Lower lobe of right lung (tissue), 2 donors: ENCODE measurements around the gene EXOC3. TPM values are rescaled to one million over a fixed set of nuclear protein-coding genes. Genes with fewer than 3 reads are reported as not detected.
"Not testable (repeated sequence)": the region's sequence is repeated elsewhere in the genome, so short reads cannot be mapped to it uniquely, and the experiment has no call there.

Experiments used
- ATAC-seq, 2 donors: fragments of 200-7000 bp; cut with Tn5 transposase; one replicate each; pipeline ENCODE4 v1.9.1; 2020 to 2022; ENCODE audit warnings: mild to moderate bottlenecking in 2 of 2, moderate library complexity in 2 of 2
- DNase-seq: peaks from one replicate; pipeline ENCODE4 v3.0.0-alpha.2; 2020
- H3K27ac ChIP-seq: fragments of 200-600 bp; one replicate; pipeline ENCODE4 v1.8.0; 2022
- H3K27me3 ChIP-seq: fragments of 200-600 bp; one replicate; pipeline ENCODE4 v1.8.0; 2022; ENCODE audit warnings: low read depth
- H3K36me3 ChIP-seq: fragments of 200-600 bp; one replicate; pipeline ENCODE4 v1.8.0; 2022; ENCODE audit warnings: mild to moderate bottlenecking
- H3K4me1 ChIP-seq: fragments of 200-600 bp; one replicate; pipeline ENCODE4 v1.8.0; 2022
- H3K4me3 ChIP-seq: fragments of 200-600 bp; one replicate; pipeline ENCODE4 v1.8.0; 2022; ENCODE audit warnings: mild to moderate bottlenecking
- H3K9me3 ChIP-seq: fragments of 200-600 bp; one replicate; pipeline ENCODE4 v1.8.0; 2022
- intact Hi-C: fragments of 100-400 bp; cut with DNase I; formaldehyde crosslinking; loops from one replicate; pipeline ENCODE4 v1.11.0; 2022
- total RNA-seq: library from RNA; stranded (reverse); fragmentation: NEBNext Ultra II Directional; extraction: Animal tissue kit (Norgen Biotek cat#: 25700); gene quantifications from one replicate; pipeline ENCODE4 v1.2.1, GENCODE V29; 2021
- TF ChIP-seq, protein P1 (sequence below): fragments of 200-600 bp; IDR thresholded peaks from one replicate; pipeline ENCODE4 v1.8.0; 2022; ENCODE audit warnings: antibody characterized with exemption, mild to moderate bottlenecking
- donor health status: DM: no; HTN: yes; CAD: no; lungs with severe emphysema.

EXOC3 gene
- total RNA-seq, 1 donor from 2014 or later, result 58.9 TPM

DNA sequence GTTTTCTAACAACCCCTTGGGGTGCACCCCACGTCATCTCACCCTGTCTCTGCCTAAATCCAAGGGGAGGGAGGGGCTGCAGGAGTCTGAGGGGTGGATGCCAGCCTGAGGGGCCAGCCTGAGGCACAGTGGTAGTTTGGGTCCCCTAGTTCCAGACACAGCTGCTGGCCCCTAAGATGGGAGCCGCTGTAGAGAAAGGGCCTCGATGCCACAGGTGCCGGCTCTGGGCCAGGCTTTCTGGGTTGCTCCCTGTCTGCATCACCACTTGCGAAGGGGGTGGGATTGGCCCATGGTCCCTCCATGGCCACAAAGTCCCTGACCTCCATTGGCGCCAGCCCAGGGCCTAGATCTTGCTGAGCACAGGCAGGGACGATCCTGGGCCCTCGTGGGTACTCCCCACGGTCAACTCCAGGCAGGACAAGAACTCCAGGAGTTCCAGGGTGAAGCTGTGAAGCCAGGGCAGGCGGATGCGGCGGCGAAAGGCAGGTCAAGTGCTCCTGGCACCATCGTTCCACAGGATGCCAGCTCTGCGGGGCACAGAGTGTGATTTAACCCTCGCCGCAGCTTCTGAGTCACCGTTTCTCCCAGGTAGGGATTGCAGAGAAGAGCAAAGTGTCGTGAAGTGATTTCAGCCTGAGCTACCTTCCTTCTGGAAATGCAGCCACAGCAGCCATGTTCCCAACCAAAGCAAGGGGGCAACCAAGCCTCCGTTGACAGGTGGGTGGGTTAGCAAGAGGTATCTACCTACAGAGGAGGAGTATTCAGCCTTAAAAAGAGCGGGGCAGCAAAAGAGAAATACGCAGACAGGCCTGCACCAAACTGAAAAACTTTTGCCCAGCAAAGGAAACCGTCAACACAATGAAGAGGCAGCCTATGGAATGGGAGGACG is 41.6 kb upstream of the EXOC3 start:
- Histone ChIP-seq H3K9me3 (no peaks in the 10 kb centered on the region), H3K27me3 (no peaks in the 10 kb centered on the region), H3K4me3 (no peak overlapping the region), H3K27ac (peak overlapping the region; percentile 85), H3K4me1 (peaks cover 23% of the 10 kb centered on the region), H3K36me3 (no peaks in the 10 kb centered on the region)
- no peak for DNase-seq
- intact Hi-C loops, result no loop called here
- TF ChIP-seq, protein P1, sequence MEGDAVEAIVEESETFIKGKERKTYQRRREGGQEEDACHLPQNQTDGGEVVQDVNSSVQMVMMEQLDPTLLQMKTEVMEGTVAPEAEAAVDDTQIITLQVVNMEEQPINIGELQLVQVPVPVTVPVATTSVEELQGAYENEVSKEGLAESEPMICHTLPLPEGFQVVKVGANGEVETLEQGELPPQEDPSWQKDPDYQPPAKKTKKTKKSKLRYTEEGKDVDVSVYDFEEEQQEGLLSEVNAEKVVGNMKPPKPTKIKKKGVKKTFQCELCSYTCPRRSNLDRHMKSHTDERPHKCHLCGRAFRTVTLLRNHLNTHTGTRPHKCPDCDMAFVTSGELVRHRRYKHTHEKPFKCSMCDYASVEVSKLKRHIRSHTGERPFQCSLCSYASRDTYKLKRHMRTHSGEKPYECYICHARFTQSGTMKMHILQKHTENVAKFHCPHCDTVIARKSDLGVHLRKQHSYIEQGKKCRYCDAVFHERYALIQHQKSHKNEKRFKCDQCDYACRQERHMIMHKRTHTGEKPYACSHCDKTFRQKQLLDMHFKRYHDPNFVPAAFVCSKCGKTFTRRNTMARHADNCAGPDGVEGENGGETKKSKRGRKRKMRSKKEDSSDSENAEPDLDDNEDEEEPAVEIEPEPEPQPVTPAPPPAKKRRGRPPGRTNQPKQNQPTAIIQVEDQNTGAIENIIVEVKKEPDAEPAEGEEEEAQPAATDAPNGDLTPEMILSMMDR, result no peak
- no peak for ATAC-seq

DNA sequence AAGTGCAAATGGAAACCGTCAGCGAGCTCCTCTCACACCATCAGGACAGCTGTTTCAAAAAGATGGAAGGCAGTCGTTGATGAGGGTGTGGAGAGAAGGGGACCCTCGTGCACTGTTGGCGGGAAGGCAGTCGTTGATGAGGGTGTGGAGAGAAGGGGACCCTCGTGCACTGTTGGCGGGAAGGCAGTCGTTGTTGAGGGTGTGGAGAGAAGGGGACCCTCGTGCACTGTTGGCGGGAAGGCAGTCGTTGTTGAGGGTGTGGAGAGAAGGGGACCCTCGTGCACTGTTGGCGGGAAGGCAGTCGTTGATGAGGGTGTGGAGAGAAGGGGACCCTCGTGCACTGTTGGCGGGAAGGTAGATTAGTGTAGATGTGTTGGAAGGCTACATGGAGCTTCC is 40.8 kb upstream of the EXOC3 start:
- ATAC-seq, DNase-seq: not testable (repeated sequence)

DNA sequence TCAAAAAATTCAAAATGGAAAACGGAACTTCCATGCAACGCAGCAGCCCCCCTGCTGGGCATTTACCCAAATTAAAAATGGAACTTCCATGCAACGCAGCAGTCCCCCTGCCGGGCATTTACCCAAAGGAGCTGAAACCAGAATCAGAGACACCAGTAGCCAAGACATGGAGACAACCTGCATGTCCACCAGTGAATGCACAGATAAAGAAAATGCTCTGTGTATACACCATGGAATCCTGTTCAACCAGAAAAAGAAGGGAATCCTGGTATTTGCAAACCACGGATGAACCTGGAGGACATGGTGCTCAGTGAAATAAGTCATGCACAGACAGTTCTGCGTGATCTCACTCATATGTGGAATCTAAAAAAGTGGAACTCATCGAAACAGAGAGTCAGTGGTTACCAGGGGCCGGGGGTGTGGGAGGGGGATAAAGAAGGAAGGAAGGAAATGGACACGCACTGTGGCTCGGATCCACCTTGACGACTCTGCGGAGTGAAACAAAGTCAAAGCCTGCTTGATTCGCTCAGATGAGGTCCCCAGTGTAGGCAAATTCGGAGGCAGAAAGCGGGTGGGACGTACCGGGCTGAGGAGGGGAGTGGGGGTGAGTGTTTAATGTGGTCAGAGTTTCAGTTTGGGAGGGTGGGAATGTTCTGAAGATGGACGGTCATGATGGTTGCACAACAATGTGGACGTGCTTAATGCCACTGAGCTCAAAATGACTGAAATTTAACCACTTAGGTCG is 40.2 kb upstream of the EXOC3 start:
- TF ChIP-seq, protein P1, result no peak
- no peak for DNase-seq
- H3K36me3 ChIP-seq, result no peaks in the 10 kb centered on the region

More for the DNA sequence above, 40.8 kb upstream of the EXOC3 start:
- H3K27me3 ChIP-seq, intact Hi-C loops, H3K4me3 ChIP-seq, H3K9me3 ChIP-seq, H3K27ac ChIP-seq, H3K36me3 ChIP-seq: not testable (repeated sequence)
- H3K4me1 ChIP-seq, result peaks cover 23% of the 10 kb centered on the region

DNA sequence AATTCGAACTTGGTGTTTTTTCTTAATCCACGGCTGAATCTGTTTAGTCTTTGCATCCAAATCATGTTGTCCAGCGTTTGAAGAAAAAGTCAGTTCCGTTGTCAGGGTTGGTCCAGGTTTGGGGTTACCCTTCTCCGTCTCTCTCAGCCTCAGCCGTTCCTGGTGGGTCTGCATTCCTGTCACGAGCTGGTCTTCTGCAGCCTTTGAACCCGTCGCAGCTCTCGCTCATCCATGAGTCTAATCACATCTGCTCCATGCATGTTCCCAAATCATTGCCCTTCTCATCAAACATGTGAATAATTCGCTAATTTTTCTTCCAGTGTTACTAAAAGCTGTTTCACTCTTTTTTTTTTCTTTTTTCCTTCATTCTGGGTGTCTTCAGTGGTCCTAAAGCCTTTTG is 39.0 kb upstream of the EXOC3 start:
- TF ChIP-seq, protein P1, result no peak
- Histone ChIP-seq H3K27me3 (no peaks in the 10 kb centered on the region), H3K4me1 (peaks cover 19% of the 10 kb centered on the region), H3K4me3 (no peak overlapping the region), H3K9me3 (no peaks in the 10 kb centered on the region), H3K27ac (no peak overlapping the region), H3K36me3 (no peaks in the 10 kb centered on the region)
- intact Hi-C loops, result no loop called here
- ATAC-seq (no peak), DNase-seq (no peak)

More for the DNA sequence above, 40.2 kb upstream of the EXOC3 start:
- no peak overlapping the region for H3K27ac ChIP-seq
- no peak overlapping the region for H3K4me3 ChIP-seq
- H3K4me1 ChIP-seq, result peaks cover 23% of the 10 kb centered on the region
- no peak for ATAC-seq
- intact Hi-C loops, result no loop called here
- H3K9me3 ChIP-seq, result no peaks in the 10 kb centered on the region
- no peaks in the 10 kb centered on the region for H3K27me3 ChIP-seq

DNA sequence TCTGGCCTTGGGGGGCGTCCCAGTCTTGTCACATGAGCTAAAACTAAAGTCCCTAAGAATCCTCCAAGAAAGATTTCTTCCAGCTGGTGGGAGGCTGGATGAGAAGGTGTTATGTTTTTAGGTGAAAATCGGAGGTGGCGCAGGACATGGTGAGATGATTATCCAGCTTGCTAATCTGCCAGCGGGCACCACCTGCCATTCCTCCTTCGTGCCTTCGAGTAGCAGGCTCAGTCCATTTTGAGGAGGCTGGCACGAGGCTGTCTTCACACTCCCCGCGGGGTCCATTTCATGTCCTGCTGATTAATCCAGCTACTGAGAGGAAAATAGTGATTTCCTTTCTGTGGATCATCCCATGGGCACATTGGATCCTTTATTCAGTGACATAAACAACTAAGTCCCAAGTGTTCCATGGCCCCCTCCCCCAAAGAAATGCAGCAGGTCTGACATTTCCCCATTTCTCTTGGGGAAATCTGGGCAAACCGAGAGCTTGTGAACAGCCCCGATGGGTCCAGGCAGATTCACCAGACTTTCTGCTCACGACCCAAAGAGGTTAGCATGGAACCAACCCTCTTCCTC is 38.2 kb upstream of the EXOC3 start:
- no peaks in the 10 kb centered on the region for H3K36me3 ChIP-seq
- peaks cover 11% of the 10 kb centered on the region for H3K4me1 ChIP-seq
- ATAC-seq, result no peak
- TF ChIP-seq, protein P1, result no peak
- no peak for DNase-seq
- H3K27ac ChIP-seq, result no peak overlapping the region
- H3K9me3 ChIP-seq, result no peaks in the 10 kb centered on the region
- H3K27me3 ChIP-seq, result no peaks in the 10 kb centered on the region
- intact Hi-C loops, result no loop called here
- H3K4me3 ChIP-seq, result no peak overlapping the region
